PC-3 (cell line): ENCODE results near the gene CLDN4. TPM values are rescaled to one million over a fixed set of nuclear protein-coding genes. Genes with fewer than 3 reads are reported as not detected.
"Not testable (repeated sequence)": the region's sequence is repeated elsewhere in the genome, so short reads cannot be mapped to it uniquely, and the experiment has no call there.

Experiments
- ATAC-seq: fragments of 200-7000 bp; cut with Tn5 transposase; 2 replicates; pipeline ENCODE4 v1.9.1; 2020; ENCODE audit warnings: mild to moderate bottlenecking, moderate library complexity
- BruUV-seq: library from RNA; stranded (reverse); fragments of 400-500 nt; replicated peaks from 2 replicates; lab custom pipeline; 2021; lab: Mats Ljungman, UMichigan
- CTCF ChIA-PET: fragments of 300-600 bp; sonication (Branson Sonifier 250); formaldehyde crosslinking; loops from one replicate; lab custom pipeline; 2022; ENCODE audit warnings: antibody characterized with exemption; lab: Charles Lee
- POLR2A ChIA-PET: fragments of 300-600 bp; sonication (Branson Sonifier 250); formaldehyde crosslinking; loops from one replicate; lab custom pipeline; 2022; ENCODE audit warnings: antibody characterized with exemption; ENCODE audit not compliant: unreplicated experiment; lab: Charles Lee
- DNase-seq: peaks from one replicate; pipeline ENCODE4 v3.0.0-alpha.2; 2015
- H2AFZ ChIP-seq: fragments of 300-600 bp; sonication (generic); 2 replicates; pipeline ENCODE4 v1.6.0; 2016; ENCODE audit warnings: antibody characterized with exemption, low read length
- H3F3A ChIP-seq: fragments of 300-600 bp; sonication (generic); one replicate; pipeline ENCODE4 v1.6.0; 2017; ENCODE audit warnings: antibody characterized with exemption, low read length, control low read depth, mild to moderate bottlenecking; ENCODE audit not compliant: unreplicated experiment
- H3K27ac ChIP-seq: fragments of 300-600 bp; sonication (generic); 2 replicates; pipeline ENCODE4 v1.5.1; 2016; ENCODE audit warnings: mild to moderate bottlenecking, low read length
- H3K27me3 ChIP-seq: fragments of 300-600 bp; sonication (generic); 2 replicates; pipeline ENCODE4 v1.6.1; 2016; ENCODE audit warnings: low read length, mixed read lengths
- H3K36me3 ChIP-seq: fragments of 300-600 bp; sonication (generic); 2 replicates; pipeline ENCODE4 v1.6.1; 2016; ENCODE audit warnings: low read depth, mixed run types, low read length, mixed read lengths
- H3K4me1 ChIP-seq: fragments of 300-600 bp; sonication (generic); 2 replicates; pipeline ENCODE4 v1.5.1; 2016; ENCODE audit warnings: low read length; ENCODE audit not compliant: insufficient read depth
- H3K4me2 ChIP-seq: fragments of 300-600 bp; sonication (generic); 2 replicates; pipeline ENCODE4 v1.6.0; 2016; ENCODE audit warnings: low read length
- H3K4me3 ChIP-seq: fragments of 300-600 bp; sonication (generic); 2 replicates; pipeline ENCODE4 v1.5.1; 2016; ENCODE audit warnings: mild to moderate bottlenecking, low read length, mixed read lengths
- H3K79me2 ChIP-seq: fragments of 300-600 bp; sonication (generic); 2 replicates; pipeline ENCODE4 v1.6.1; 2017; ENCODE audit warnings: low read length, mixed read lengths
- H3K9ac ChIP-seq: fragments of 300-600 bp; sonication (generic); 2 replicates; pipeline ENCODE4 v1.6.0; 2016; ENCODE audit warnings: mild to moderate bottlenecking, low read length
- H3K9me2 ChIP-seq: fragments of 300-600 bp; sonication (generic); replicated peaks from 2 replicates; pipeline ENCODE4 v1.6.1; 2016; ENCODE audit warnings: mixed run types, low read length, mixed read lengths
- H3K9me3 ChIP-seq: fragments of 300-600 bp; sonication (generic); 2 replicates; pipeline ENCODE4 v1.6.1; 2016; ENCODE audit warnings: low read length, mixed read lengths
- H4K20me1 ChIP-seq: fragments of 300-600 bp; sonication (generic); 2 replicates; pipeline ENCODE4 v1.6.1; 2016; ENCODE audit warnings: low read length, mixed read lengths
- CTCF ChIP-seq: fragments of 300-600 bp; sonication (generic); conservative IDR thresholded peaks from 2 replicates; pipeline ENCODE4 v1.5.1; 2017; ENCODE audit warnings: antibody characterized with exemption, low read depth, mild to moderate bottlenecking, low read length
- EZH2 ChIP-seq: fragments of 300-600 bp; sonication (generic); IDR thresholded peaks from one replicate; pipeline ENCODE4 v1.6.1; 2017; ENCODE audit warnings: antibody characterized with exemption, mild to moderate bottlenecking, low read length; ENCODE audit not compliant: unreplicated experiment
- EZH2phosphoT487 ChIP-seq: fragments of 300-600 bp; sonication (generic); IDR thresholded peaks from 2 replicates; pipeline ENCODE4 v1.6.1; 2018; ENCODE audit warnings: mild to moderate bottlenecking, antibody characterized with exemption, low read length, borderline replicate concordance
- intact Hi-C: fragments of 100-400 bp; cut with micrococcal nuclease; formaldehyde crosslinking; loops from 2 replicates; pipeline ENCODE4 v1.9.0; 2023
- total RNA-seq: library from RNA; depleted of rRNA; stranded (reverse); fragments of >200 nt; gene quantifications from 2 replicates; pipeline ENCODE4 v1.2.3, GENCODE V29; 2014

CLDN4 gene
- total RNA-seq, 1 experiment from 2014 or later: 656 TPM

DNA sequence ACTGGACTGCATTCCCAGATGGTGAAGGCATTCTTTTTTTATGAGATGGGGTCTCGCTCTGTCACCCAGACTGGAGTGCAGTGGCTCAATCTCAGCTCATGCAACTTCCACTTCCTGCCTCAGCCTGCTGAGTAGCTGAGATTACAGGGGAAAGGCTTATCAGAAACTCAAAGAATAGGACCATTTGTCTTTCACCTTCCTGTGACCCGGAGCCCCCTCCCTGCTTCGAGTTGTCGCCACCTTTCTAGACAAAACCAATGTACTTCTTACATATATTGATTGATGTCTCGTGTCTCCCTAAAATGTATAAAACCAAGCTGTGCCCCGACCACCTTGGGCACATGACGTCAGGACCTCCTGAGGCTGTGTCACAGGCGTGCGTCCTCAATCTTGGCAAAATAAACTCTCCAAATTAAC lies 13.3 kb downstream of the CLDN4 start:
- H4K20me1 ChIP-seq: no peaks in the 10 kb centered on the region
- H3K9me3 ChIP-seq: no peaks in the 10 kb centered on the region
- DNase-seq: no peak
- POLR2A ChIA-PET: no interaction called here
- H3K9me2 ChIP-seq: no peaks in the 10 kb centered on the region
- H3K4me1 ChIP-seq: peaks cover 27% of the 10 kb centered on the region
- H3K27ac ChIP-seq: no peak overlapping the region
- H3F3A ChIP-seq: no peaks in the 10 kb centered on the region
- BruUV-seq: no TSS peak
- CTCF ChIA-PET: no interaction called here
- TF ChIP-seq CTCF (no peak), EZH2phosphoT487 (no peak), EZH2 (no peak)
- no peaks in the 10 kb centered on the region for H3K36me3 ChIP-seq
- H3K4me2 ChIP-seq: no peak overlapping the region
- no peaks in the 10 kb centered on the region for H3K27me3 ChIP-seq
- H3K4me3 ChIP-seq: no peak overlapping the region
- intact Hi-C loops: no loop called here
- 0 out of 2 replicates have a peak, but pooled peaks cover 7% of the 10 kb centered on the region for H3K79me2 ChIP-seq
- H3K9ac ChIP-seq: no peak overlapping the region
- H2AFZ ChIP-seq: no peak overlapping the region
- no peak for ATAC-seq

DNA sequence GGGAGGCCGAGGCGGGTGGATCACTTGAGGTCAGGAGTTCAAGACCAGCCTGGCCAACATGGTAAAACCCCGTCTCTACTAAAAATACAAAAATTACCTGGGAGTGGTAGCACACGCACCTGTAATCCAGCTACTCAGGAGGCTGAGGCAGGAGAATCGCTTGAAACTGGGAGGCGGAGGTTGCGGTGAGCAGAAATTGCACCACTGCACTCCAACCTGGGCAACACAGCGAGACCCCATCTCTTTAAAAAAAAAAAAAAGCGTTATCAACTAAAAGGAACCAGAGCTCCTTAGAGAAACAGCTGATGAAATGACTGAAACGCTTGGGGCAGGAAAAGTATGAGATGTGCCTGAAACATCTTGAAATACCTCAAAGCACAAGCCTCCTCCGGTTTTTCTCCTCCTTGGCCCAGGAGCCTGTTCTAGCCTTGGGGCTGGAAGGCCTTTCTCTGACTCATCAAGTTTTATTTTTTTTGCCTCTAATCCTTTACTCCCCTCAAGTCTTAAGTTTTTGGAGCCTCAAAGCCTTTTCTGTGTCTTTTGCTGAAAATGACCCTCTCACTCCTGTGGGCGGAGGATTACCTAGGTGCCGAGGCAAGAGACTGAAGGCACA lies 14.2 kb downstream of the CLDN4 start:
- H3K36me3 ChIP-seq: no peaks in the 10 kb centered on the region
- POLR2A ChIA-PET: no interaction called here

DNA sequence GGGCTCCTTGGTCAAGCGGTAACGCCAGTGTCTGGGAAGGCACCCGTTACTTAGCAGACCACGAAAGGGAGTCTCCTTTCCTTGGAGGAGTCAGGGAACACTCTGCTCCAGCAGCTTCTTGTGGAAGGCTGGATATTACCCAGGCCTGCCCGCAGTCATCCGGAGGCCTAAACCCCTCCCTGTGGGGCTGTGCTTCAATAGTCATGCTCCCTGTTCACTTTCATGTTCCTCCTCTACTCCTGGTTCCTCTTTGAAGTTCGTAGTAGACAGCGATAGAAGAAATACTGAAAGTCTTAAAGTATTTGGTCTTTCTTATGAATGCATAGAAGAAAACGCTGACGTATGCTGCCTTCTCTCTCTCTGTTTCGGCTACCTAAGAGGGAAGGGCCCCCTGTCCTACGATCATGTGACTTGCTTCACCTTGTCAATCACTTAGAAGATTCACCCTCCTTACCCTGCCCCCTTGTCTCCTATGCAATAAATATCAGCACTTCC lies 15.0 kb downstream of the CLDN4 start:
- DNase-seq, H3K9me3 ChIP-seq, BruUV-seq, H3K4me2 ChIP-seq, CTCF ChIA-PET, ATAC-seq, H3F3A ChIP-seq, H4K20me1 ChIP-seq, H3K4me3 ChIP-seq, H3K79me2 ChIP-seq, H3K27ac ChIP-seq, H2AFZ ChIP-seq, H3K9me2 ChIP-seq, H3K27me3 ChIP-seq, H3K36me3 ChIP-seq, POLR2A ChIA-PET, intact Hi-C loops, H3K9ac ChIP-seq: not testable (repeated sequence)
- peaks cover 43% of the 10 kb centered on the region for H3K4me1 ChIP-seq

More for the DNA sequence above, 14.2 kb downstream of the CLDN4 start:
- TF ChIP-seq EZH2phosphoT487 (no peak), CTCF (no peak), EZH2 (no peak)
- DNase-seq (peak; percentile 67), ATAC-seq (0 out of 2 replicates have a peak, but pooled peaks have one; percentile 4)
- H3K27ac ChIP-seq: no peak overlapping the region
- H3K4me3 ChIP-seq: no peak overlapping the region
- H4K20me1 ChIP-seq: no peaks in the 10 kb centered on the region
- no peaks in the 10 kb centered on the region for H3K27me3 ChIP-seq
- H3K9ac ChIP-seq: no peak overlapping the region
- H3K4me2 ChIP-seq: no peak overlapping the region
- no peaks in the 10 kb centered on the region for H3F3A ChIP-seq
- CTCF ChIA-PET: no interaction called here
- H3K9me3 ChIP-seq: no peaks in the 10 kb centered on the region
- 0 out of 2 replicates have a peak, but pooled peaks cover 7% of the 10 kb centered on the region for H3K79me2 ChIP-seq
- H3K9me2 ChIP-seq: no peaks in the 10 kb centered on the region
- H3K4me1 ChIP-seq: peaks cover 36% of the 10 kb centered on the region
- intact Hi-C loops: no loop called here
- no TSS peak for BruUV-seq
- no peak overlapping the region for H2AFZ ChIP-seq
